ENCODE measurements around the gene PLXNB2. TPM values are rescaled to one million over a fixed set of nuclear protein-coding genes. Genes with fewer than 3 reads are reported as not detected.

PLXNB2 gene
- total and polyA plus RNA-seq, 2 of the 4 experiments (the other 2 are of a cell fraction), result 73.1 to 202 TPM

DNA sequence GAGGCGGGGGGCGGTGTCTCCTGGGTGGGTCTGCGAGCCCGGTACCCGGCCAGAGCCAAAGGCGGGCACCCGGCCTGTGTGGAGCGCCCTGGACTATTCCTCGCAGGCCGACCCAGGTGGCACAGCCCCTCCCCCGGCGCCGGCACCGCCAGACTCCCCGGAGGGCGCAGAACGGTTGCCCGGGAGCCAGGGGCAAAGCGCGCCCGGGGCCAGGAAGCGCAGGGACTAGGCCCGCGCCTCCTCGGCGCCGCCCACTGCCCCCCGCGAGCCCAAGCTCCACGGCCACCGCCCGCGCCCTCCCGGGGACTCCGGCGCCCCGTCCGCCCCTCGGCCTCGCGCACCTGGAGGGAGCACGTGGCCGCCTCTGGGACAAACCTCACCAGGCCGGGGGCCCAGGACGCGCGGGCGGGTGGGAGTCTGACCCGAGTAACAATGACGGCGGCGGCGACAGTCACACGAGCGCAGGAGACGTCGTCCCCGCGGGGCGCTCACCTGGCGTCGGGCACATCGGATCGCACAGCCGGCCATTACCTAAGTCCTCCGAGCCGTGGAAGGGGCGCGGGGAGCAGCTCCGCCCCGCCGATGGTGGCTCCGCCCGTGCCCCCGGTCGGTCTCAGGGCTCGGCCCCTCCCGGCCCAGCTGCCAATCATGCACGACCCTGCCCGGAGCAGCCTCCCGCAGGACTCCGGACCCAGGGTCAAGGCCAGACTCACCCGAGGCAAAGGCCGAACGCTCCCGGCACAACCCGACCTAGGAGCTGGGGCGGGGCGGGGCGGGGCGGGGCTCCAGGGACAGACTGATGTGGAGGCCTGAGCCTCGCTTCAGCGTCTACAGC lies 7.4 kb downstream of the PLXNB2 start:
- Histone ChIP-seq H3K27ac (ENCODE audit: insufficient read depth, low read length) (no peak overlapping the region), H3K36me3 (ENCODE audit: control insufficient read depth, insufficient read depth, low read length) (peaks cover 23% of the 10 kb centered on the region), H3K4me2 (ENCODE audit: low read depth, low read length) (no peak overlapping the region; the same call in 1 of the 2 replicates), H3K4me1 (ENCODE audit: control insufficient read depth, insufficient read depth, low read length) (peaks cover 70% of the 10 kb centered on the region), H3K4me3 (ENCODE audit: insufficient read depth, low read depth, low read length) (no peak overlapping the region), H3K9me1 (ENCODE audit: insufficient read depth, low read length) (peaks cover 11% of the 10 kb centered on the region), H4K5ac (ENCODE audit: low read depth, low read length) (no peak overlapping the region), H2BK5ac (ENCODE audit: low read depth, low read length, poor library complexity, severe bottlenecking) (no peak overlapping the region), H4K20me1 (ENCODE audit: insufficient read depth, low read length) (peaks cover 93% of the 10 kb centered on the region), H3K23ac (ENCODE audit: low read depth, low read length) (no peak overlapping the region), H3K56ac (ENCODE audit: extremely low read depth, insufficient read depth, low read length) (no peak overlapping the region), H4K8ac (ENCODE audit: low read depth in 2 of 2, low read length in 2 of 2) (no peak overlapping the region), H3K4ac (ENCODE audit: low read depth, low read length) (no peak overlapping the region), H2BK120ac (ENCODE audit: low read depth, low read length) (no peak overlapping the region), H3K9me3 (ENCODE audit: control insufficient read depth, insufficient read depth, low read length) (no peaks in the 10 kb centered on the region), H3K79me1 (ENCODE audit: low read depth in 1 of 2, low read length in 2 of 2) (peaks cover 4 to 45% of the 10 kb centered on the region in 2 experiments; a peak in 3 of 4 replicates), H3K14ac (replicated peaks; ENCODE audit: low read depth, low read length) (no peak overlapping the region), H3K9ac (ENCODE audit: low read depth, low read length) (no peak overlapping the region), H2AFZ (replicated peaks; ENCODE audit: low read length, poor library complexity) (no peak overlapping the region), H2AK5ac (ENCODE audit: low read depth, low read length) (no peak overlapping the region), H2AK9ac (replicated peaks; ENCODE audit: low read depth, low read length, poor library complexity) (peak overlapping the region; percentile 51), H2BK15ac (ENCODE audit: low read depth, low read length) (no peak overlapping the region), H4K91ac (ENCODE audit: insufficient read depth, low read depth, low read length) (no peak overlapping the region), H3K18ac (ENCODE audit: low read depth, low read length) (no peak overlapping the region), H3K27me3 (ENCODE audit: control insufficient read depth, insufficient read depth, low read length) (no peaks in the 10 kb centered on the region), H2BK20ac (ENCODE audit: low read depth, low read length) (no peak overlapping the region)
- BruUV-seq (replicated peaks), result no TSS peak
- ChIA-PET POLR2A (ENCODE audit: unreplicated experiment) (no interaction called here), CTCF (no interaction called here)
- intact Hi-C loops (cut with micrococcal nuclease), result no loop called here
- ATAC-seq (ENCODE audit: low read depth) (no peak), DNase-seq (no peak)
- in situ Hi-C loops (cut with MboI; ENCODE audit: low sequenced_read_pairs), result no loop called here
- dilution Hi-C loops (cut with HindIII; ENCODE audit: low sequenced_read_pairs, unreplicated experiment), result no loop called here
- WGBS, 2 experiments (ENCODE audit: extremely low coverage in 2 of 2, insufficient read length in 1 of 2), result 36% methylated on average over 46 of the region's 93 CpGs; no CpG with 5 or more reads in 1 of the 2 experiments
- TF ChIP-seq MAFK (IDR thresholded peaks at IDR 0.05; ENCODE audit: low read depth, low read length), result no peak
- TF ChIP-seq MAZ (IDR thresholded peaks at IDR 0.05; ENCODE audit: borderline replicate concordance, low read depth, low read length), result no peak
- TF ChIP-seq, protein P1, sequence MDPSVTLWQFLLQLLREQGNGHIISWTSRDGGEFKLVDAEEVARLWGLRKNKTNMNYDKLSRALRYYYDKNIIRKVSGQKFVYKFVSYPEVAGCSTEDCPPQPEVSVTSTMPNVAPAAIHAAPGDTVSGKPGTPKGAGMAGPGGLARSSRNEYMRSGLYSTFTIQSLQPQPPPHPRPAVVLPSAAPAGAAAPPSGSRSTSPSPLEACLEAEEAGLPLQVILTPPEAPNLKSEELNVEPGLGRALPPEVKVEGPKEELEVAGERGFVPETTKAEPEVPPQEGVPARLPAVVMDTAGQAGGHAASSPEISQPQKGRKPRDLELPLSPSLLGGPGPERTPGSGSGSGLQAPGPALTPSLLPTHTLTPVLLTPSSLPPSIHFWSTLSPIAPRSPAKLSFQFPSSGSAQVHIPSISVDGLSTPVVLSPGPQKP (IDR thresholded peaks at IDR 0.05; ENCODE audit: borderline replicate concordance, low read depth, low read length), result no peak
- TF ChIP-seq RCOR1 (IDR thresholded peaks at IDR 0.05; ENCODE audit: insufficient replicate concordance, low read length), result no peak
- TF ChIP-seq FOS (IDR thresholded peaks at IDR 0.05; ENCODE audit: low read depth, low read length), result no peak
- TF ChIP-seq, protein P2, sequence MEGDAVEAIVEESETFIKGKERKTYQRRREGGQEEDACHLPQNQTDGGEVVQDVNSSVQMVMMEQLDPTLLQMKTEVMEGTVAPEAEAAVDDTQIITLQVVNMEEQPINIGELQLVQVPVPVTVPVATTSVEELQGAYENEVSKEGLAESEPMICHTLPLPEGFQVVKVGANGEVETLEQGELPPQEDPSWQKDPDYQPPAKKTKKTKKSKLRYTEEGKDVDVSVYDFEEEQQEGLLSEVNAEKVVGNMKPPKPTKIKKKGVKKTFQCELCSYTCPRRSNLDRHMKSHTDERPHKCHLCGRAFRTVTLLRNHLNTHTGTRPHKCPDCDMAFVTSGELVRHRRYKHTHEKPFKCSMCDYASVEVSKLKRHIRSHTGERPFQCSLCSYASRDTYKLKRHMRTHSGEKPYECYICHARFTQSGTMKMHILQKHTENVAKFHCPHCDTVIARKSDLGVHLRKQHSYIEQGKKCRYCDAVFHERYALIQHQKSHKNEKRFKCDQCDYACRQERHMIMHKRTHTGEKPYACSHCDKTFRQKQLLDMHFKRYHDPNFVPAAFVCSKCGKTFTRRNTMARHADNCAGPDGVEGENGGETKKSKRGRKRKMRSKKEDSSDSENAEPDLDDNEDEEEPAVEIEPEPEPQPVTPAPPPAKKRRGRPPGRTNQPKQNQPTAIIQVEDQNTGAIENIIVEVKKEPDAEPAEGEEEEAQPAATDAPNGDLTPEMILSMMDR (conservative IDR thresholded peaks at IDR 0.05; ENCODE audit: low read depth, low read length), result no peak
- no peak for TF ChIP-seq CEBPB (IDR thresholded peaks at IDR 0.05; ENCODE audit: low read depth, low read length)
- TF ChIP-seq MXI1 (IDR thresholded peaks at IDR 0.05; ENCODE audit: borderline replicate concordance, low read depth, low read length), result no peak
- no peak for TF ChIP-seq BHLHE40 (IDR thresholded peaks at IDR 0.05; ENCODE audit: low read depth, low read length)
- TF ChIP-seq RAD21 (IDR thresholded peaks at IDR 0.05; ENCODE audit: low read length), result no peak
- TF ChIP-seq SMC3 (IDR thresholded peaks at IDR 0.05; ENCODE audit: low read depth, low read length), result no peak
- TF ChIP-seq, protein P3, sequence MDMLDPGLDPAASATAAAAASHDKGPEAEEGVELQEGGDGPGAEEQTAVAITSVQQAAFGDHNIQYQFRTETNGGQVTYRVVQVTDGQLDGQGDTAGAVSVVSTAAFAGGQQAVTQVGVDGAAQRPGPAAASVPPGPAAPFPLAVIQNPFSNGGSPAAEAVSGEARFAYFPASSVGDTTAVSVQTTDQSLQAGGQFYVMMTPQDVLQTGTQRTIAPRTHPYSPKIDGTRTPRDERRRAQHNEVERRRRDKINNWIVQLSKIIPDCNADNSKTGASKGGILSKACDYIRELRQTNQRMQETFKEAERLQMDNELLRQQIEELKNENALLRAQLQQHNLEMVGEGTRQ (IDR thresholded peaks at IDR 0.05; ENCODE audit: low read depth, low read length), result no peak
- TF ChIP-seq POLR2A (IDR thresholded peaks at IDR 0.05; ENCODE audit: low read depth, low read length), result no peak
- TF ChIP-seq CHD1 (IDR thresholded peaks at IDR 0.05; ENCODE audit: low read depth, low read length), result no peak
- TF ChIP-seq NFE2L2 (IDR thresholded peaks at IDR 0.05; ENCODE audit: low read depth, low read length), result no peak
